MCF 10A (cell line): ENCODE measurements around the gene TMEM132D. TPM values are rescaled to one million over a fixed set of nuclear protein-coding genes. Genes with fewer than 3 reads are reported as not detected.

ENCODE experiments used
- BruUV-seq: library from RNA; stranded (reverse); fragments of 400-500 nt; replicated peaks from 2 replicates; lab custom pipeline; 2021; lab: Mats Ljungman, UMichigan
- CTCF ChIA-PET: fragments of 300-600 bp; sonication (Branson Sonifier 250); formaldehyde crosslinking; extraction: SDS; loops from one replicate; lab custom pipeline; 2021; ENCODE audit warnings: antibody characterized with exemption, inconsistent platforms; lab: Yijun Ruan, JAX
- POLR2A ChIA-PET: fragments of 300-600, 350-650 bp; sonication (Branson Sonifier 250); formaldehyde crosslinking; extraction: SDS; loops from one replicate; lab custom pipeline; 2020; ENCODE audit warnings: antibody characterized with exemption, inconsistent platforms; lab: Yijun Ruan, JAX
- DNase-seq: peaks from one replicate; pipeline ENCODE4 v3.0.0-alpha.2; 2018; ENCODE audit not compliant: unreplicated experiment
- H3K27ac Mint-ChIP-seq: one replicate; pipeline ENCODE4 v1.8.0; 2022; ENCODE audit warnings: mild to moderate bottlenecking, low read depth, mixed read lengths; ENCODE audit not compliant: unreplicated experiment
- H3K27me3 Mint-ChIP-seq: one replicate; pipeline ENCODE4 v1.8.0; 2022; ENCODE audit warnings: mixed read lengths; ENCODE audit not compliant: insufficient read depth, unreplicated experiment
- H3K36me3 Mint-ChIP-seq: one replicate; pipeline ENCODE4 v1.8.0; 2022; ENCODE audit warnings: mild to moderate bottlenecking, moderate library complexity, mixed read lengths; ENCODE audit not compliant: insufficient read depth, unreplicated experiment
- H3K4me1 Mint-ChIP-seq: one replicate; pipeline ENCODE4 v1.8.0; 2022; ENCODE audit warnings: mixed read lengths; ENCODE audit not compliant: insufficient read depth, unreplicated experiment
- H3K4me3 Mint-ChIP-seq: one replicate; pipeline ENCODE4 v1.8.0; 2022; ENCODE audit warnings: mild to moderate bottlenecking, moderate library complexity, mixed read lengths; ENCODE audit not compliant: unreplicated experiment
- H3K9me3 Mint-ChIP-seq: one replicate; pipeline ENCODE4 v1.8.0; 2022; ENCODE audit warnings: mixed read lengths; ENCODE audit not compliant: unreplicated experiment
- intact Hi-C: fragments of 100-400 bp; cut with micrococcal nuclease; formaldehyde crosslinking; loops from 2 replicates; pipeline ENCODE4 v1.14.1; 2022
- total RNA-seq: library from RNA; stranded (reverse); gene quantifications from 2 replicates; pipeline ENCODE4 v1.2.3, GENCODE V29; 2022
- TF ChIP-seq, protein P1 (sequence below): fragments of 200-600 bp; IDR thresholded peaks from one replicate; pipeline ENCODE4 v1.8.0; 2022; ENCODE audit warnings: antibody characterized with exemption, mild to moderate bottlenecking; ENCODE audit not compliant: unreplicated experiment

Gene TMEM132D
- total RNA-seq, 1 experiment from 2014 or later = not detected

DNA sequence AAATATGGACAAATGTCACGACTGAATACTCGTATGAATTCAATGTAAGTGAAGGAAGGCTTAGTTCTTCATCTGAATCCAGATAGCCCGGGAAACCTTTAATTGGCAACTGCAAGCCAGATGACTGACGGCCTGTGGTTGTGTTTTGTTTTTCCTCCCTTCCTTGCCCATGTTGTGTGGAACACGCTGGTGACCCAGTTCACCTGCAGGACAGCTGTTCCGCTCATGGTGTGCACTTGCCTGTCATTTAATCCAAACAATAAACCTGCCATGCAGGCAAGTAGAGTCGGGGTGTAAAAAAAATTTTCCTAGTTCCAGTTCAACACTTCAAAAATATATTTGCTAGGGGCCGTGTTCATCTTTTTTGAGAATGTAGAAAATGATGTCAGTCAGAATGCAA, 88.0 kb downstream of the TMEM132D start:
- POLR2A ChIA-PET = interaction anchor here (1.3 kb wide), 1 partner anchor 16 kb away, joined by 3 read pairs; no protein-coding TSS in a partner anchor
- TF ChIP-seq, protein P1, sequence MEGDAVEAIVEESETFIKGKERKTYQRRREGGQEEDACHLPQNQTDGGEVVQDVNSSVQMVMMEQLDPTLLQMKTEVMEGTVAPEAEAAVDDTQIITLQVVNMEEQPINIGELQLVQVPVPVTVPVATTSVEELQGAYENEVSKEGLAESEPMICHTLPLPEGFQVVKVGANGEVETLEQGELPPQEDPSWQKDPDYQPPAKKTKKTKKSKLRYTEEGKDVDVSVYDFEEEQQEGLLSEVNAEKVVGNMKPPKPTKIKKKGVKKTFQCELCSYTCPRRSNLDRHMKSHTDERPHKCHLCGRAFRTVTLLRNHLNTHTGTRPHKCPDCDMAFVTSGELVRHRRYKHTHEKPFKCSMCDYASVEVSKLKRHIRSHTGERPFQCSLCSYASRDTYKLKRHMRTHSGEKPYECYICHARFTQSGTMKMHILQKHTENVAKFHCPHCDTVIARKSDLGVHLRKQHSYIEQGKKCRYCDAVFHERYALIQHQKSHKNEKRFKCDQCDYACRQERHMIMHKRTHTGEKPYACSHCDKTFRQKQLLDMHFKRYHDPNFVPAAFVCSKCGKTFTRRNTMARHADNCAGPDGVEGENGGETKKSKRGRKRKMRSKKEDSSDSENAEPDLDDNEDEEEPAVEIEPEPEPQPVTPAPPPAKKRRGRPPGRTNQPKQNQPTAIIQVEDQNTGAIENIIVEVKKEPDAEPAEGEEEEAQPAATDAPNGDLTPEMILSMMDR = no peak
- CTCF ChIA-PET = no interaction called here
- Mint-ChIP-seq H3K36me3 (no peaks in the 10 kb centered on the region), H3K4me3 (no peak overlapping the region), H3K4me1 (no peaks in the 10 kb centered on the region), H3K9me3 (no peaks in the 10 kb centered on the region), H3K27ac (no peak overlapping the region), H3K27me3 (no peaks in the 10 kb centered on the region)
- no peak for DNase-seq
- intact Hi-C loops = no loop called here
- no TSS peak for BruUV-seq

DNA sequence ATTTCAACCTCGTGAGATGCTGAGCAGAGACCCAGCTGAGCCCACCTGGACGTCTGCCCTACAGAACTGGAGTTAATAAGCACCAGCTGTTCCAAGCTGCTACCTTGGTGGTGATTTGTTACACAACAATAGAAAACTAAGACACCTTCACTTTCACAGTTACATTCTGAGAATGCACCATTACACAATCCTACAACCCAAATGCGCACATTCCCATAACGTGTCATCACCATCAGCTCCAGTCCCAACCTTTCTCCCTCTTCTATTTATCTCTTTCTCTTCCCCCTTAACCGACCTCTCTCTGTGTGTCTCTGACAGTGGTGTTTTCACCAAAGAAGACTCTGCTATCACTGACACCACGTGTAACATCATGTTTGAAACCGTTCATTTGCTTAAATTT, 91.9 kb downstream of the TMEM132D start:
- Mint-ChIP-seq H3K4me1 (no peaks in the 10 kb centered on the region), H3K27me3 (no peaks in the 10 kb centered on the region), H3K9me3 (no peaks in the 10 kb centered on the region), H3K36me3 (no peaks in the 10 kb centered on the region), H3K4me3 (no peak overlapping the region), H3K27ac (no peak overlapping the region)
- no TSS peak for BruUV-seq
- CTCF ChIA-PET = no interaction called here
- DNase-seq = peak; percentile 6
- TF ChIP-seq, protein P1 = no peak
- POLR2A ChIA-PET = no interaction called here
- intact Hi-C loops = no loop called here

DNA sequence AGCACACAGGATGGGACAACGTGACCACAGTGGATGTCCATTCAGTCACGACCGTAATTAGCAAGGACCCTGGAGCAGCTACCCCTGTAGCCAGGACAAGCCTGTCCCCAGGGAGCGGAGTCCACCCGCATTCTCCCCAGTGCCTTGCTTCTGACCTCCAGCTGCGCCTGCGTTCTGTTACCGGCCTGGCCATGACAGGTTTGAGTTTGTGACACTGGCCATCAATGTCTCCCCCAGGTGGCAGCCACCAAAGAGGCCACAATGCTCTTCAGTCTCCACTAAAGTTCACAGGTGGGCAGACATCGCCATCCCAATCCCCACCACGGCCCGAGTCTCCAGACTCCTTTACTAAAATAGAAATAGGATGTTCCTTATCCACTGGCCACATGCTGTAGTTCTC, 96.7 kb downstream of the TMEM132D start:
- H3K4me3 Mint-ChIP-seq = no peak overlapping the region
- intact Hi-C loops = no loop called here
- no peaks in the 10 kb centered on the region for H3K36me3 Mint-ChIP-seq
- no TSS peak for BruUV-seq
- no peaks in the 10 kb centered on the region for H3K27me3 Mint-ChIP-seq
- DNase-seq = no peak
- no peaks in the 10 kb centered on the region for H3K4me1 Mint-ChIP-seq
- ChIA-PET POLR2A (no interaction called here), CTCF (no interaction called here)
- H3K27ac Mint-ChIP-seq = no peak overlapping the region
- no peaks in the 10 kb centered on the region for H3K9me3 Mint-ChIP-seq
- TF ChIP-seq, protein P1 = no peak

DNA sequence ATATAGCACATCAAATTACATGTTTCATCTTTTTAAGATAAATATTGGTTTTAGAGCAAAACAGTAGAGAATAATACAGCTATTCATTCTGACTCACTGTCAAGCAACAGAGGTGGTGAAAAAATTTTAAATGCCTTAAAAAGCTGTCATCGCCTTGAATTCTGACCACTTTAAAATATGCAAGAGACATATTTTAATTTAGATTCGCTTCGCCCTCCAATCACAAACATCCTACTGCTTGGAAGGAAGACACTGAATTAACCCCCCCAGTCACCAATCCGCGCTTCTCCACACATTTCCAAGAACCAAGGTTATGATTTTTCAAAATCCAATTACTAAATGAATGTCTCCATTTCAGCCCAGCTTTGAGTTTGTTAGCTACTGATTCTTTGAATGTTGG, 112.4 kb downstream of the TMEM132D start:
- Mint-ChIP-seq H3K36me3 (no peaks in the 10 kb centered on the region), H3K27ac (no peak overlapping the region), H3K9me3 (peaks cover 8% of the 10 kb centered on the region), H3K4me3 (no peak overlapping the region), H3K27me3 (no peaks in the 10 kb centered on the region), H3K4me1 (peaks cover 8% of the 10 kb centered on the region)
- TF ChIP-seq, protein P1 = no peak
- ChIA-PET POLR2A (no interaction called here), CTCF (interaction anchor here (0.6 kb wide), 1 partner anchor 1009 kb away, joined by 3 read pairs; no protein-coding TSS in a partner anchor)
- intact Hi-C loops = no loop called here
- BruUV-seq = no TSS peak
- DNase-seq = no peak
